ENCODE data around the gene TACO1.

The TACO1 gene

GRCh38 chr17:63600569-63601438 lies at the start of gene TACO1:
Gene TACO1, plus strand, starts transcription at chr17:63600895. Its CDS starts 189 bp downstream, at chr17:63601084.
- peak; percentile 84 for DNase-seq

GRCh38 chr17:63552211-63552610 lies 48.5 kb upstream of the TACO1 start:
- DNase-seq, result no peak

- no peak for DNase-seq
Observed at GRCh38 chr17:63555500-63556156, 45.1 kb upstream of the TACO1 start.

- no peak for DNase-seq
Observed at GRCh38 chr17:63557416-63557815, 43.3 kb upstream of the TACO1 start.

- no peak for DNase-seq
Observed at GRCh38 chr17:63558441-63558840, 42.3 kb upstream of the TACO1 start.

GRCh38 chr17:63561819-63562218 lies 38.9 kb upstream of the TACO1 start:
- DNase-seq, result no peak

GRCh38 chr17:63563339-63563738 lies 37.4 kb upstream of the TACO1 start:
- no peak for DNase-seq

GRCh38 chr17:63564562-63564961 lies 36.1 kb upstream of the TACO1 start:
- no peak for DNase-seq

- no peak for DNase-seq
Observed at GRCh38 chr17:63567229-63567628, 33.5 kb upstream of the TACO1 start.

- no peak for DNase-seq
Observed at GRCh38 chr17:63568563-63568962, 32.1 kb upstream of the TACO1 start.

GRCh38 chr17:63571632-63572310 lies 28.9 kb upstream of the TACO1 start:
- no peak for DNase-seq

GRCh38 chr17:63573634-63574033 lies 27.1 kb upstream of the TACO1 start:
- no peak for DNase-seq

GRCh38 chr17:63578027-63578768 lies 22.5 kb upstream of the TACO1 start:
- DNase-seq, result no peak

GRCh38 chr17:63578769-63579111 lies 22.0 kb upstream of the TACO1 start:
- DNase-seq, result no peak

- DNase-seq, result no peak
Observed at GRCh38 chr17:63579633-63580032, 21.1 kb upstream of the TACO1 start.

- DNase-seq, result no peak
Observed at GRCh38 chr17:63587770-63588169, 12.9 kb upstream of the TACO1 start.

- DNase-seq, result no peak
Observed at GRCh38 chr17:63588797-63589196, 11.9 kb upstream of the TACO1 start.

- DNase-seq, result no peak
Observed at GRCh38 chr17:63589646-63590045, 11.0 kb upstream of the TACO1 start.

GRCh38 chr17:63592797-63593196 lies 7.9 kb upstream of the TACO1 start:
- no peak for DNase-seq

GRCh38 chr17:63595132-63595531 lies 5.6 kb upstream of the TACO1 start:
- no peak for DNase-seq

- no peak for DNase-seq
Observed at GRCh38 chr17:63596856-63597586, 3.7 kb upstream of the TACO1 start.

GRCh38 chr17:63598281-63598680 lies 2.4 kb upstream of the TACO1 start:
- DNase-seq, result no peak

All from left hindlimb (tissue), 1 donor.